ENCODE data around the gene OPN5.
"Not testable (repeated sequence)": the region's sequence is repeated elsewhere in the genome, so short reads cannot be mapped to it uniquely, and the experiment has no call there.

The OPN5 gene

DNA sequence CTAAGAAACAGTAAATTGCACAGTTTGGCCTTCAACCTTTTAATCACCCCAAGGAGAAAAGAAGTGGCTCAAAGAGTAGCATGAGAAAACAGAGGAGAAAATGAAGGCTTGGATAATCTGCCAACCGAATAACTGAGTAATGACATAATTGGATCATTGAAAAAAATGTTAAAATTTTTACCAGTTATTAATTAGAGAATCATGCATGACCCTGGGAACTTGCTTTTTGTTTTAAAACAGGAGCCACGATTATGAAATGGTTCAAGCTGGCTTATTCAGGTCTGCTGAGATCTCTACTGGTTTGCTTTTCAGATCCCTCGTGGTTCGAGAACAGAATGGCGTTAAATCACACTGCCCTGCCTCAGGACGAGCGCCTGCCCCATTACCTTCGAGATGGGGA is at the start of gene OPN5:
Gene OPN5, plus strand, starts transcription at position 301 of the 400 bp plus-strand sequence. Its CDS starts 35 bp downstream, at position 336.
- no peak for DNase-seq (ENCODE audit: low spot score)

- no peak for DNase-seq (ENCODE audit: low spot score)
These were observed 47.8 kb upstream of the OPN5 start for GRCh38 chr6:47733879-47734558.

GRCh38 chr6:47734831-47735481 is 46.9 kb upstream of the OPN5 start:
- DNase-seq (ENCODE audit: low spot score) = no peak

- no peak for DNase-seq (ENCODE audit: low spot score)
These were observed 45.6 kb upstream of the OPN5 start for GRCh38 chr6:47736083-47736700.

DNA sequence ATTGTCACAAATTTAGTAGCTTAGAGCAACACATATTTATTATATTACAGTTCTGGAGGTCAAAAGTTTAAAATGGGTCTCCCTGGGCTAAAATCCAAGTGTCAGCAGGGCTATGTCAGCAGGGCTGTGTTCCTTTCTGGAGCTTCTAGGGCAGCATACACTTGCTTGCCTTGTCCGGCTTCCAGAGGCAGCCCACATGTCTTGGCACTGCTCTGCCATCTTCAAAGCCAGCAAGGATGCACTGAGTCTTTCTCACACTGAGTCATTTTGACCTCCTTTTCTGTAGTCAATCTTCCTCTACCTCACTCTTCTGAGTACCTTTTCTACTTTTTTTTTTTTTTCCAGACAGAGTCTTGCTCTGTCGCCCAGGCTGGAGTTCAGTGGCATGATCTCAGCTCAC is 44.4 kb upstream of the OPN5 start:
- DNase-seq (ENCODE audit: low spot score) = no peak

DNA sequence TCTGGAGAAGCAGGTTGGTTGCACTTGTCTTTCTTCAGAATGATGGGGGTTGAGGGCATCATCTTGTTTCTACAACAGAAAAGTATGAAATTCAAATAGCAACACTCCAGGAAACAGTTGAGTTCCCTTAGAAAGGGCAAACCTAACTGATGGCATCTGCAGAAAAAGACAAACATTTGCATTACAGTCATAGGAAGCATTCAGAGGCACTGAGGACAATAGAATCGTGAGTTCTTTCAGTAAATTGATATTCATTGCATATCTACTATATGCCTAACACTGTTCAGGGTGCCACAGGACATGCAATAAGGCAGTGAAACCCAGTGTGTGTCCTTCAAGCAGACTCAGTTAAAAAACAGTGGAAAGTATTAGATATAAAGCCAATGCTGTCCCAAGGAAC is 41.1 kb upstream of the OPN5 start:
- DNase-seq (ENCODE audit: low spot score) = no peak

DNA sequence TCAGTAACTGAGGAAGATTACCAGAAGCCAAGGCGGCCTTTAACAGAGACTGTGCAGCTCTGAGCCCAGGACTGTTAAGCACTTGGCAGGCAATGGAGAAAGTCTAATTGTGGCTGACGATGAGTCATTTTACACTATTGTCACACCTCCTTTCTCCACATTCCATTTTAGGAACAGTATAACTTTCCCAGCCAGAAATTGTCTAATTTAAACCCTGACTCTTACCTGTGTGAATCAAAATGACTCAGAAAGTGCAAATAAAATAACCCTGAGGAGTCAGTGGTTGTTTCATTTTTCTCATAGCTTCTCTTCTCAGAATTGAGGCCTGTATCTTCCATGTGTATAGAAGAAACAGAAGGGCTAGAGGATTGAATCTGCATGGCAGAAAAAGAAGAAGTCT is 40.0 kb upstream of the OPN5 start:
- DNase-seq (ENCODE audit: low spot score) = no peak

- DNase-seq (ENCODE audit: low spot score) = no peak
These were observed 38.1 kb upstream of the OPN5 start for GRCh38 chr6:47743744-47744143.

DNA sequence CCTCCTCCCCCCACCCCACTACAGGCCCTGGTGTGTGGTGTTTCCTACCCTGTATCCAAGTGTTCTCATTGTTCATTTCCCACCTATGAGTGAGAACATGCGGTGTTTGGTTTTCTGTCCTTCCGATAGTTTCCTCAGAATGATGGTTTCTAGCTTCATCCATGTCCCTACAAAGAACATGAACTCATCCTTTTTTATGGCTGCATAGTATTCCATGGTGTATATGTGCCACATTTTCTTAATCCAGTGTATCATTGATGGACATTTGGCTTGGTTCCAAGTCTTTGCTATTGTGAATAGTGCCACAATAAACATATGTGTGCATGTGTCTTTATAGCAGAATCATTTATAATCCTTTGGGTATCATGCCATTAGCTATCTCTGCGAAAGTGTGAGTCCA is 36.6 kb upstream of the OPN5 start:
- DNase-seq (ENCODE audit: low spot score) = not testable (repeated sequence)

DNA sequence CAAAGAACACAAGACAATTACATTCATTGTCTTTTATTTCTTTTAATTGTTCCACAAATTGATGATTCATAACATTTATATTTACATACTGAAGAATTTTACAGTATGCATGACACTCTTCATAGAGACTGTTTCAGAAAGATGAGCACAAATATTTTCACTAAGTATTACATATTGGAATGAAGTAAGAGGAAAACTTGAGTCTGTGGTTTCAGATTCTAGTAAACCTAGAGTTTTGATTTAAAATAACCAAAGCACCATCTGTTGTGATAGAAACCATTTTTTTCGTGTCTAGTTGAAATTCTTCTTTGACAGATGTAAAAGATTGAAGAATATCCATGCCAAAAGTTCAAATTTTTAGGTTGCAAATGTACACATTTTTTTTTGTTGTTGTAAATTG is 32.1 kb upstream of the OPN5 start:
- no peak for DNase-seq (ENCODE audit: low spot score)

- DNase-seq (ENCODE audit: low spot score) = no peak
These were observed 29.0 kb upstream of the OPN5 start for GRCh38 chr6:47752801-47753200.

DNA sequence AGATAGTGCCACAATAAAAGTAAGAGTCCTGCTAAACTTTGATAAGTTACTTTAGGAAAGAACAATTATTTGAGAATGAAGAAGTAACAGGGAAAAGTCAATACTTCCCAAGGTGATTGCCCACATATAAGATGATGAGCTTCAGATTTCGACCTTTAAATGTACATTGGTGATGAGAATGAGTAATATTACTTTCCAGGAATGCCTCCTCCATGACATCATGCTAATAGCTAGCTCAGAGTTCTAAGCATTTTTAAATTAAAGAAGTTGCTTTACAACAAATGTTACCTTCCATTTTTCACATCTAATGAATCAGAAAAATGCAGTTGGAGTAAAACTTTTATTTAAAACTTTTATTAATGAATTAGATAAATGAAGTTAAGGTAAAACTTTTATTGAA is 22.5 kb upstream of the OPN5 start:
- no peak for DNase-seq (ENCODE audit: low spot score)

DNA sequence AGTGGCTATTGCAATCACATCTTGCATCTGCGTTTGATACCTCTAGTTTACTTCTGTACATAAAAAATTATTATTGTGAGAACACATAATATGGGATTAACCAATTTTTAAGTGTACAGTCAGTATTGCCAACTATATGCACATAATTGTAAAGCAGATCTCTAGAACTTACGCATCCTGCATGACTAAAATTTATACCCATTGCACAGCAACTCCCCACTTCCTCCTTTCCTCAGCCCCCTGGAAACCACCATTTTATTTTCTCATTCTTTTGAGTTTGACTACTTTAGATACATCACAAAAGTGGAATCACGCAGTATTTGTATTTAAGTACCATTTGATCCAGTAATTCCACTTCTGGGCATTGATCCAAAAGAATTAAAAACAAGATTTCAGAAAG is 19.3 kb upstream of the OPN5 start:
- DNase-seq (ENCODE audit: low spot score) = no peak

DNA sequence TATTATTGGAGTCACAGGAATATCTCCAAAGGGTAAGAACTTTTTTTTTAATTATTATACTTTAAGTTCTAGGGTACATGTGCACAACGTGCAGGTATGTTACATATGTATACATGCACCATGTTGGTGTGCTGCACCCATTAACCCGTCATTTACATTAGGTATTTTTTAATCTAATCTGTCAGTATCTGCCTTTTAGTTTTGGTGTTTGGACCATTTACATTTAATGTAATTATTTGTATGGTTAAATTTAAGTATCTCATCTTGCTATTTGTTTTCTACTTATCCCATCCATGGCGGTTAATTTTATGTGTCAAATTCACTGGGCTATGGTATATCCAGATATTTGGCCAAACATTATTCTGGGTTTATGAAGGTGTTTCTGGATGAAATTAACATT is 15.4 kb upstream of the OPN5 start:
- no peak for DNase-seq (ENCODE audit: low spot score)

- no peak for DNase-seq (ENCODE audit: low spot score)
These were observed 14.7 kb upstream of the OPN5 start for GRCh38 chr6:47767102-47767501.

DNA sequence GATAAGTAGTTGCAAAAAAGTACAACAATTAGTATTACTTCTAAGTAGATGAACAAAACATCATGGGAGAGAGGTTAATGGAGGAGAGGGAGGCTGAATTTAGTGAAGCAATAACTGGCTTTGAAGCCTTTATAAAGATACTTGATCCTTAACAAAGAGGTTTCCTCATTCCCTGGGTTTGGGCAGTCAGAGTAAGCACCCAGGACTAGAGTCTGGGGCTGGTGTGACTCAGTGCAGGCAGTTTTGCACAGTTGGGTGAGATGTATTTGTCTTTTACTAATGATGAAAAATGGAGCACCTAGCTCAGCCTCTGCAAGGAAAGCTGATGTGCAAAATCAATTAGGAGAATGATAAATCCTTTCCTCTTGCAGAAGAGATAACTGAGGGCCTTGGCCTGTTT is 11.8 kb upstream of the OPN5 start:
- no peak for DNase-seq (ENCODE audit: low spot score)

- DNase-seq (ENCODE audit: low spot score) = no peak
These were observed 9.5 kb upstream of the OPN5 start for GRCh38 chr6:47772359-47772758.

DNA sequence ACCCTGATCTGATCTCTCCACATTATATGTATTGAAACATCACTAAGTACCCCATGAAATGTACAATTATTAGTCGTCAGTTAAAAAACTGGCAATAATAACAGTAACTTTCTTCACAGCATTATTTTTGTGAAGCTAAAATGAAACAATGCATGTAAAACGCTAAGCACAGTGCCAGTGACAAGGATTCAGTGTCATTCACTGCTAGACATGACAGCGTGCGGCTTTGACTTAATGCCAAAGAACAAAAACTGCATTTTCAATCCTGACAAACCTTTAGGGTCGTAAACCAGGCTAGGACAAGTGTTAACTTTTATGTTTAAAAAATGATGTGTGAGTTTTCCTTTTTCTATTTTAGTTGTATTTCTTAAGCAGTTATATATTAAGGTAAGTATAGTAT is 8.8 kb upstream of the OPN5 start:
- DNase-seq (ENCODE audit: low spot score) = no peak

DNA sequence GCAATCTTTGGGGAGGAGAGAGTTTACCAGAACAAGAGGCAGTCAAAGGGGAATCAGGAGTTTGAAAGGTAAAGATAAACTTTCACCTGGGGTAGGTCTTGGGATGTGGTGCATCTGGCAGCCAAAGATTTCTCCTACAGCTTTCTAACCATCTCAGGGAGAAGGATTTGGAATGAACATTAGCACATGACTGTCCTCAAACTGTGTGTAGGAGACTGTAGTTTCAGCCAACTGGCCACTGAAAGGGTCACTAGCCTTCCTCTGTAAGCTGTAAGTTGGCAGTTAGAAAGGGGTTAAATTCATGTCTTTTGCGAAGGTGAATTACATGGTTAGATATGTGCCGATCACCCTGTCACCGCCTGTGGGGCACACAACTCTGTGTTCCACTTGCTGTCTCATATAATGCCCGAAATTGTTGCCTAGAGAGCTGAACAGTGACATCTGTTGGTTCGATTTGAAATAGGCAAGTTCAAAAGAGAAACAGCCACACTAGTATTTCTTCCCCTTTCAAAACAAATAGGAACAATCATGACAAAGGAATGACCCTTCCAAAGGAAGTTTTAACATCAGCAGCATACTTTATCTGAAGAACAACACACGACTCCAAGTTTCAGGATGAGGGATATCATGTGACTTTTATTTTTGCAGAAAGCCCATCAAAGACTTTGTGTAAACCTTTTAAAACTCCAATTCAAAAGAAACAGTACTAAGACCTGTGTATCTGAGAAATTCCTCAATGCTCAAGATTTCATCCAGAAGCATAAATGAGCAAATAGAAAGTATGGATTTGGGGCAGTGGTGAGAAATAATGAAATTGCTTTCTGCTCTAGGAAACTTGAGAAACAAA is 1.1 kb upstream of the OPN5 start:
- peak; percentile 61 for DNase-seq (ENCODE audit: low spot score)

DNA sequence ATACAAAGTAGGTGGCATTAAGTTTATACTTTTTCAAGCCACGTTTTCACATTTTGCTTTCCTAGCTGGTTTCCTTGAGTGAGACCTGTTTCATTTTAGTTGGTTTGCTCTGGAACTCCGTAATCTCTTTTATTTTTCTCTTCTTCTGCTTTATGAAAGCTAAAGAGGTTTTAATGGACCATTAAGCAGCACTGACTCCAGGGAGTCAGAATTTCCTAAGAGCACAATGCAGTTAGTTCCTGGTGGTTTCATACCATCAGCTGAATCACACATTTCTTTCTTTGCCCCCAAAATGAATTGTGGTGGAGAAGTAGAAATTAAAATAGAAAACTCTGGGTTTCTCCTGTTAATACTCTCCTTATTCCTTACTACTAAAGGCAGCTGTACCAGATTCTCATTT is 3.4 kb downstream of the OPN5 start:
- no peak for DNase-seq (ENCODE audit: low spot score)

DNA sequence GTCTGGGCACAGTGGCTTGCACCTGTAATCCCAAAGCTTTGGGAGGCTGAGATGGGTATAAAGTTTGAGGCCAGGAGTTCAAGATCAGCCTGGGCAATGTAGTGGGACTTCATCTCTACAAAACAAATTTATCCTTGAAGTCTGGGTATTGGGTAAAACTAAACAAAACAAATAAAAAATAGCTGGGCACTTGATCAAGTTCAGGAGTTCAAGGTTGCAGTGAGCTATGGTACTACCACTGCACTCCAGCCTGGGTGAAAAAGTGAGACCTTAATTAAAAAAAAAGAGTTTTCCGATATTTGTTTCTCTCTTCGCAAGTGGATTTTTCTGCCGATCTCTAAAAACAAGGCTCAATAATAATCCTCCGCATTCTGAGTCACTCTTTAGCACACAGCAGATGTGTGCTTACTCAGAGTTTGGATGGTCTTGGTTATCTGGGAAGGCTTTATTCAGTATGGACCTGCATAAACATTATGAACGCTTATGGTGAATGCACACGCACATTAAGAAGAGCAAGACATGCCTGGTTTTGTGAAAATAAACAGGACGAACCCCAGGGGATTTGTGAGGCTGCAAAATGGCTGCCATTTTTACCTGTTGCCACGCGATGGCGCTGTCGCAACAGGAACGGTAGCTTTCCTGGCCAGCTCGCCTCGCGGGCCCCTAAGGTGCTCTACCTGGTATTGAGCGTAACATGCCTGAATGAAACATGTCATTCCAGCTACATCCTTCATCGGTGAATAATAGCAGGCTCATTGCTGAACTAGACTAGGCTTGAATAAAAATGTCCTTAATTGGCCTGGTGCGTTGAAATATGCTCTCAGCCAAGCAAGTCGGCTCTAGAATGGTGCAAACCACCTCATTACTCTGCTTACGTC is 6.0 kb downstream of the OPN5 start:
- peak; percentile 54 for DNase-seq (ENCODE audit: low spot score)

GRCh38 chr6:47788498-47788884 is 6.7 kb downstream of the OPN5 start:
- DNase-seq (ENCODE audit: low spot score) = no peak
